HL-60 (cell line): Measurements from ENCODE around the gene CFAP74.

ENCODE experiments used
- TF ChIP-seq, protein P1 (sequence below): IDR thresholded peaks from one replicate; pipeline ENCODE4 v1.5.1; 2011; ENCODE audit warnings: low read length, control low read depth, inconsistent platforms; ENCODE audit not compliant: insufficient read depth
- TF ChIP-seq, protein P2 (sequence below): IDR thresholded peaks from 2 replicates; pipeline ENCODE4 v1.6.1; 2012; ENCODE audit warnings: low read depth; ENCODE audit not compliant: insufficient replicate concordance

DNA sequence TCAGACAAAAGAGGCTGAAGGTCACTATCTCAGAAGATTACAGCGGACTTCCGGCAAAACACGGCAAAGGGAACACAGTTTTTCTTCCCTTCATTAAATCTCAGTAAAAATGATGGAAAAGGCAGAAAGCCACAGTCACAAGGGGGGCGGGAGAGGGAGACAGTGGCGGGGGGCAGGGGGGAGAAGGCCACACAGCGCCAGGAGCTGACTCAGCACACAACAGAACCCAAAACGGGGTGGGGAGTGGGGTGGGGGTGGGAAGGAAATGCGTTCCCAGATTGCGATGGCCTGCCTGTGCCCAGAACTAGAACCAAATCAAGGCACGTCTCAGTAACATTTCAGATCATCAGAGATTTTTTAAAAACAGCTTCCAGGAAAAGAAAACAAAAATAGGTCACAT lies 13.4 kb downstream of the CFAP74 start:
- TF ChIP-seq, protein P1, sequence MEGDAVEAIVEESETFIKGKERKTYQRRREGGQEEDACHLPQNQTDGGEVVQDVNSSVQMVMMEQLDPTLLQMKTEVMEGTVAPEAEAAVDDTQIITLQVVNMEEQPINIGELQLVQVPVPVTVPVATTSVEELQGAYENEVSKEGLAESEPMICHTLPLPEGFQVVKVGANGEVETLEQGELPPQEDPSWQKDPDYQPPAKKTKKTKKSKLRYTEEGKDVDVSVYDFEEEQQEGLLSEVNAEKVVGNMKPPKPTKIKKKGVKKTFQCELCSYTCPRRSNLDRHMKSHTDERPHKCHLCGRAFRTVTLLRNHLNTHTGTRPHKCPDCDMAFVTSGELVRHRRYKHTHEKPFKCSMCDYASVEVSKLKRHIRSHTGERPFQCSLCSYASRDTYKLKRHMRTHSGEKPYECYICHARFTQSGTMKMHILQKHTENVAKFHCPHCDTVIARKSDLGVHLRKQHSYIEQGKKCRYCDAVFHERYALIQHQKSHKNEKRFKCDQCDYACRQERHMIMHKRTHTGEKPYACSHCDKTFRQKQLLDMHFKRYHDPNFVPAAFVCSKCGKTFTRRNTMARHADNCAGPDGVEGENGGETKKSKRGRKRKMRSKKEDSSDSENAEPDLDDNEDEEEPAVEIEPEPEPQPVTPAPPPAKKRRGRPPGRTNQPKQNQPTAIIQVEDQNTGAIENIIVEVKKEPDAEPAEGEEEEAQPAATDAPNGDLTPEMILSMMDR, result no peak
- TF ChIP-seq, protein P2, sequence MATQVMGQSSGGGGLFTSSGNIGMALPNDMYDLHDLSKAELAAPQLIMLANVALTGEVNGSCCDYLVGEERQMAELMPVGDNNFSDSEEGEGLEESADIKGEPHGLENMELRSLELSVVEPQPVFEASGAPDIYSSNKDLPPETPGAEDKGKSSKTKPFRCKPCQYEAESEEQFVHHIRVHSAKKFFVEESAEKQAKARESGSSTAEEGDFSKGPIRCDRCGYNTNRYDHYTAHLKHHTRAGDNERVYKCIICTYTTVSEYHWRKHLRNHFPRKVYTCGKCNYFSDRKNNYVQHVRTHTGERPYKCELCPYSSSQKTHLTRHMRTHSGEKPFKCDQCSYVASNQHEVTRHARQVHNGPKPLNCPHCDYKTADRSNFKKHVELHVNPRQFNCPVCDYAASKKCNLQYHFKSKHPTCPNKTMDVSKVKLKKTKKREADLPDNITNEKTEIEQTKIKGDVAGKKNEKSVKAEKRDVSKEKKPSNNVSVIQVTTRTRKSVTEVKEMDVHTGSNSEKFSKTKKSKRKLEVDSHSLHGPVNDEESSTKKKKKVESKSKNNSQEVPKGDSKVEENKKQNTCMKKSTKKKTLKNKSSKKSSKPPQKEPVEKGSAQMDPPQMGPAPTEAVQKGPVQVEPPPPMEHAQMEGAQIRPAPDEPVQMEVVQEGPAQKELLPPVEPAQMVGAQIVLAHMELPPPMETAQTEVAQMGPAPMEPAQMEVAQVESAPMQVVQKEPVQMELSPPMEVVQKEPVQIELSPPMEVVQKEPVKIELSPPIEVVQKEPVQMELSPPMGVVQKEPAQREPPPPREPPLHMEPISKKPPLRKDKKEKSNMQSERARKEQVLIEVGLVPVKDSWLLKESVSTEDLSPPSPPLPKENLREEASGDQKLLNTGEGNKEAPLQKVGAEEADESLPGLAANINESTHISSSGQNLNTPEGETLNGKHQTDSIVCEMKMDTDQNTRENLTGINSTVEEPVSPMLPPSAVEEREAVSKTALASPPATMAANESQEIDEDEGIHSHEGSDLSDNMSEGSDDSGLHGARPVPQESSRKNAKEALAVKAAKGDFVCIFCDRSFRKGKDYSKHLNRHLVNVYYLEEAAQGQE, result no peak
